Muscle layer of duodenum (tissue), 2 donors: ENCODE measurements around the gene SLCO4A1.

Experiments
- H3K27ac ChIP-seq: one replicate; pipeline ENCODE4 v1.7.0; 2013; ENCODE audit warnings: mild to moderate bottlenecking, low read length
- H3K27me3 ChIP-seq: one replicate; pipeline ENCODE4 v1.7.0; 2013; ENCODE audit warnings: low read depth, mild to moderate bottlenecking, control low read depth, low read length
- H3K36me3 ChIP-seq, 2 donors: one replicate each; pipeline ENCODE4 v1.7.0; 2013; ENCODE audit warnings: low read length in 2 of 2, control low read depth in 1 of 2, mild to moderate bottlenecking in 1 of 2; ENCODE audit not compliant: insufficient read depth in 2 of 2, control insufficient read depth in 1 of 2
- H3K4me1 ChIP-seq, 2 donors: one replicate each; pipeline ENCODE4 v1.7.0; 2013; ENCODE audit warnings: low read length in 2 of 2, mild to moderate bottlenecking in 2 of 2, control low read depth in 1 of 2, moderate library complexity in 1 of 2; ENCODE audit not compliant: insufficient read depth in 2 of 2, control insufficient read depth in 1 of 2
- H3K4me3 ChIP-seq, 2 donors: one replicate each; pipeline ENCODE4 v1.7.0; 2013; ENCODE audit warnings: low read length in 2 of 2, low read depth in 1 of 2, mild to moderate bottlenecking in 1 of 2
- H3K9me3 ChIP-seq, 2 donors: one replicate each; pipeline ENCODE4 v1.7.0; 2013; ENCODE audit warnings: low read length in 2 of 2, control low read depth in 1 of 2, mild to moderate bottlenecking in 1 of 2; ENCODE audit not compliant: control insufficient read depth in 1 of 2
- donor health status: healthy.

Gene SLCO4A1

DNA sequence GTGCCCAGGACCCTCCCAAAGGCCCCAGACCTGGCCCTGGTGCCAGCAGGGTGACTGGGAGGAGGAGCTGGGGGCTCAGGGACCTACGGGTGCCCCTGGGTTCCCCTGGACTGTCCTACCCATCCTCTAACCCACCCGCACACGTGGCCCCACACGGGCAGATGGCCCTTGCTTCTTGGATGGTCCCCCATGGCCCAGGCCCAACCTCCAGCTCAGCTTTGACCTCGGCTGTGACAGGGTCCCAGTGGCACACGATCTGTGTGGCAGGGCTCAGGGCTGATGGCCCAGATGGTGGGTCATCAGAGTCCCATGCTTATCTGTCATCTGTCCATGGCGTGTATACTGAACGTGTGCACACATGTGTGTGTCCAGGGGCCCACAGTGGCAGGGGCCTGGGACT lies 70.3 kb downstream of the SLCO4A1 start:
- no peaks in the 10 kb centered on the region for H3K36me3 ChIP-seq
- H3K9me3 ChIP-seq, result no peaks in the 10 kb centered on the region
- peaks cover 27% of the 10 kb centered on the region for H3K27me3 ChIP-seq

DNA sequence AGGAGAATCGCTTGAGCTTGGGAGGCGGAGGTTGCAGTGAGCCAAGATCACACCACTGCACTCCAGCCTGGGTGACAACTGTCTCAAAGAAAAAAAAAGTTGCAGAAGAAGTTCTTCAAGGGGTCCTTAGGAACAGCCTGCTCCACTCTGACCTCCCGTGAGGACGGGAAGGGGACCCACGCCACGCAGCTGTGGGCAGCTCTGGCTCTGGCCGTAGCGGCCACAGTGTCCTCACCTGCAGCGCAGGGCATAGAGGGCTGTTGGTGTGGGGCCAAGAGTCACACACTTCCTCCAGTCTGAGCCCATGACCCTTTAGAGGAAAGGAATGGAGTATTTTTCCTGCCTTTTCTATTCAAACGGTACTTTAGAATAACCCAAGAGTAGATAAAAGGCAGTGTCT lies 71.7 kb downstream of the SLCO4A1 start:
- peaks cover 0 to 33% of the 10 kb centered on the region in 2 donors for H3K4me1 ChIP-seq
- peaks cover 22% of the 10 kb centered on the region for H3K27me3 ChIP-seq
- H3K27ac ChIP-seq, result no peak overlapping the region
- no peak overlapping the region for H3K4me3 ChIP-seq
- no peaks in the 10 kb centered on the region for H3K36me3 ChIP-seq
- no peaks in the 10 kb centered on the region for H3K9me3 ChIP-seq

More for the DNA sequence above, 70.3 kb downstream of the SLCO4A1 start:
- no peak overlapping the region for H3K4me3 ChIP-seq
- H3K27ac ChIP-seq, result no peak overlapping the region
- peaks cover 0 to 38% of the 10 kb centered on the region in 2 donors for H3K4me1 ChIP-seq

DNA sequence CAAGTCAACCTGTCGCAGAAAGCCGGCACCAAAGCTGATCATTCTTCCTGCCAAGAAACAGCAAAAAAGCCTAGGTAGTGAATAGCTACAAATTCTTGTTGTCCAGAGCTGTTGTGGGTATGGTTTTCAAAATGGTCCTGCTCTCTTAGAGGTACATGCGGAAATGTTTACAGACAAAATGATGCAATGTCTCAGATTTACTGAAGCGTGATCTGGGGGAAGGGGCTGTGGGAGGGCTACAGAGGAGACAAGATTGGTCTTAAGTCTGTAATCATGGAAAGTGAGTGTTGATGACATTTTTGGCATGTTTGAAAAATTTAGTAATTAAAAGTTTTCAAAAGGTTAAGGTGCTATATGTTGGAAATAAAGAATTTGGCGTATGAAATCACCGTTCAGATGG lies 72.5 kb downstream of the SLCO4A1 start:
- no peaks in the 10 kb centered on the region for H3K9me3 ChIP-seq
- H3K4me3 ChIP-seq, result no peak overlapping the region
- H3K27me3 ChIP-seq, result peaks cover 15% of the 10 kb centered on the region
- peaks cover 0 to 31% of the 10 kb centered on the region in 2 donors for H3K4me1 ChIP-seq
- H3K36me3 ChIP-seq, result no peaks in the 10 kb centered on the region
- no peak overlapping the region for H3K27ac ChIP-seq

DNA sequence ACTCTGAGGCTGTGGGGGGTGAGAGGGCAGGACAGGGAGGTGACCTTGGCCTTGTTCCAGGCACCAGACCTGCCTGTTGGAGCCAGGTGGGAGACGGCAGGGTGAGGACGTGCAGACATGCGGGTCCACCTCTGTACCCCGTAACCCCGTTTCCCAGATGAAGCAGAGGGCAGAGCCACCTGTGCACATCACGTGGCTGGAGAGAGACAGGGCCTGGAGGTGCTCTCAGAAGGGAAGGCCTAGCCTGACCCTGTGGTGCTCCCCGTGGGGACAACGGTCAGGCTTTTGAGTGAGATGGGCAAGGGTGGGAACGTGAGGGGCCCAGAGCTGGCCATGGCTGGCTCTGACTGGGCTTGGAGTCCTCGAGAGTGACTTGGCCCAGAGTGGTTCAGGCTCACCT lies 72.9 kb downstream of the SLCO4A1 start:
- Histone ChIP-seq H3K36me3 (no peaks in the 10 kb centered on the region), H3K27me3 (peaks cover 11% of the 10 kb centered on the region), H3K4me1 (peaks cover 0 to 31% of the 10 kb centered on the region in 2 donors), H3K9me3 (no peaks in the 10 kb centered on the region), H3K27ac (no peak overlapping the region), H3K4me3 (no peak overlapping the region)

- H3K4me3 ChIP-seq, result no peak overlapping the region
- no peak overlapping the region for H3K27ac ChIP-seq
- H3K27me3 ChIP-seq, result no peaks in the 10 kb centered on the region
- H3K36me3 ChIP-seq, result no peaks in the 10 kb centered on the region
- H3K9me3 ChIP-seq, result no peaks in the 10 kb centered on the region
- peaks cover 0 to 31% of the 10 kb centered on the region in 2 donors for H3K4me1 ChIP-seq
Measured at GRCh38 chr20:62716198-62716940, 74.1 kb downstream of the SLCO4A1 start.

DNA sequence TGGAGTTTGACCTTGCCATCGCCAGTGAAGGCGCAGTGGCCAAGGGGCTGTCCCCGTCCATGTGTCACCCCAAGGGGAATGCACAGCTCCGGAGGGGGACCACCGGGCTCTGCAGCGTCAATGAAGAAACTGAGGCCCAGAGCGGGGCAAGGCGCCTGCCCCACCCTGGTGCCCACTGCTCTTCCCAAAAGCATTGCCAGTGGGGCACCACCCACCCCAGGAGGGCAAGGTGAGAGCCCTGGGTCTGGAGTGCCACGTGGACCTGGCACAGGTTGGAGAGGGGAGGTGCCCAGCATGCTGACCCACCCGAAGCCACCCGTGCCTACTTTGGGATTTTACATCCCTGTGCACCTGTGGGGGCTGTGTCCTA lies 74.6 kb downstream of the SLCO4A1 start:
- no peaks in the 10 kb centered on the region for H3K9me3 ChIP-seq
- H3K27ac ChIP-seq, result no peak overlapping the region
- no peak overlapping the region for H3K4me3 ChIP-seq
- H3K4me1 ChIP-seq, result peaks cover 0 to 26% of the 10 kb centered on the region in 2 donors
- H3K27me3 ChIP-seq, result no peaks in the 10 kb centered on the region
- H3K36me3 ChIP-seq, result no peaks in the 10 kb centered on the region

DNA sequence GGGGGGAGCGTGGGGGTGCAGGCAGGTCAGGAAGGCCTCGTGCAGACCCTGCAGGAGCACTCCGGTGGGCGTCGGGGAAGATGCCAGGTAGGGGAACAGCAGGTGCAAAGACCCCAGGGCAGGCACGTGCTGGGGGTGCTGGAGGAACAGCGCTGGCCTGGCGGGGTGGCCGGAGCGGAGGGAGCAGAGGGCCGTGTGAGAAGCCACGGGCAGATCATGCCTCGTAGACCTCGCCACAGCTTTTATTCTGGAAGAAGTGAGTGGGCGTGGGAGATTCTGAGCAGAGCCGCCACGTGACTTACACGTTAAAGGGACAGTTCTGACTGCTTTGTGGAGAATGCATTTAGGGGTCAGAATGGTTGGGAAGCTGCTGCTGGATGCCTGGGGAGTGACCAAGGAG lies 75.6 kb downstream of the SLCO4A1 start:
- Histone ChIP-seq H3K27me3 (no peaks in the 10 kb centered on the region), H3K4me1 (peaks cover 0 to 20% of the 10 kb centered on the region in 2 donors), H3K27ac (no peak overlapping the region), H3K36me3 (no peaks in the 10 kb centered on the region), H3K4me3 (no peak overlapping the region), H3K9me3 (no peaks in the 10 kb centered on the region)

GRCh38 chr20:62718546-62718945 lies 76.2 kb downstream of the SLCO4A1 start:
- H3K9me3 ChIP-seq, result no peaks in the 10 kb centered on the region
- no peaks in the 10 kb centered on the region for H3K27me3 ChIP-seq
- H3K4me3 ChIP-seq, result no peak overlapping the region
- H3K4me1 ChIP-seq, result peaks cover 0 to 17% of the 10 kb centered on the region in 2 donors
- H3K36me3 ChIP-seq, result no peaks in the 10 kb centered on the region
- no peak overlapping the region for H3K27ac ChIP-seq

GRCh38 chr20:62719250-62719935 lies 77.1 kb downstream of the SLCO4A1 start:
- Histone ChIP-seq H3K27me3 (no peaks in the 10 kb centered on the region), H3K4me3 (no peak overlapping the region), H3K36me3 (no peaks in the 10 kb centered on the region), H3K27ac (no peak overlapping the region), H3K9me3 (no peaks in the 10 kb centered on the region), H3K4me1 (peaks cover 0 to 21% of the 10 kb centered on the region in 2 donors)
